Stromal cell of bone marrow (primary cell): ENCODE results near the gene CLEC2B.
"Not testable (repeated sequence)": the region's sequence is repeated elsewhere in the genome, so short reads cannot be mapped to it uniquely, and the experiment has no call there.

Experiments used
- DNase-seq: peaks from one replicate; pipeline ENCODE4 v3.0.0-alpha.2; 2012; ENCODE audit warnings: low read depth

The CLEC2B gene

DNA sequence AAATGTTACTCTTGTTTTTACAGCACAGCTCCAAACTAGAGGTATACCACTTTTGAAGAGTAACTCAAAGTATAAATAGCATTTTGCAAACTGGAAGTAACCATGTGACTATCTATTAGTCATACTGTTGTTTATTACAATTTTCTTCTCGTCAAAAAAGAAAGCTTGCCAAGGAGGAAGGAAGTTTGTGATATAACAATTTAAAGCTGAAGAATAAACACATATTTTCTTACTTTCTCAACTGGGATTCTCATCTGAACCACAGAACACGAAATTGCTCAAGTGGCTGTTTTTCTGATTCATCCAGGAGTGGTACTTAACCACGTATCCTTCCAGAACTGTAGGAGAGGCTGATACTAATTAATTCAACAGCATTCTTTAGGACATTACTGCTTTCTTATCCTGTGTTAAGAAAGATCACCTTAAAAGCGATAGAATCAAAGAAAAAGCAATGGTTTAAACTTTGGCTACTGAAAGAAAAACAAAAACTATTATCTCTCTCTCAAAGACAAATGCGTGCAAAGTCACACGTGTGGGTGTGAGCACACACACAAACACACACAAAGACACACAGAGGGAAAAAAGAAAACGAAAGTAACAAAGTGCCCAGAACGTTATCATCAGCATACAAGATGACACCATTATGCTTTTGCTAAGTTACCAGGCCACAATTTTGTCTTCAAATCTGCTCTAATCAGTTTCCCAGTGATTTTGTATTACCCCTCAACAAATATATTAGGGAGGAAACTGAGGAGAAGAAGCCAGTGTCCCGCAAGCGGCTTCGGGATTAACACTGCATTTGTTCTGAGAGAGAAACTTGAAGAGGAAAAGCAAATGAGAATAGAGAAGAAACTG lies at the start of gene CLEC2B:
Gene CLEC2B (minus strand): TSS at position 48 of the 855 bp plus-strand sequence.
- DNase-seq, result peak; percentile 71

DNA sequence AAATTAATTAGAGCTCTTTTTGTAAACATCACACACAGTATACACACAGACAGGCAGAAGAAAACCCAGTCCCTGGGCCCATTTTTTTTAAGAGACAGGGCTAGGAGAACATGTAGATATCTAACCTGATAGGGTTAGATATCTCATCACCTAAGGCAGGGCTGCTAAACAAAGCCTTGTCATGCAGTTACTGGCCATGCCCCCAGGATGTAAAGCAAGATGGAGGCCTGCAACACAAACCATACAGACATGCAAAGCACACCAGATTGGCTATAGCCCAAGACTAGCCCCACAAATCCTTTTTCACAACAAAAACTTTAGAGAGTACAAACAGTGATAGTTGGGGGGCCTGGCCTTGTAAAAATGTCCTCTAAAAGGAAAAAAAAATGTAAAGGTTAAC lies 42.6 kb upstream of the CLEC2B start:
- no peak for DNase-seq

DNA sequence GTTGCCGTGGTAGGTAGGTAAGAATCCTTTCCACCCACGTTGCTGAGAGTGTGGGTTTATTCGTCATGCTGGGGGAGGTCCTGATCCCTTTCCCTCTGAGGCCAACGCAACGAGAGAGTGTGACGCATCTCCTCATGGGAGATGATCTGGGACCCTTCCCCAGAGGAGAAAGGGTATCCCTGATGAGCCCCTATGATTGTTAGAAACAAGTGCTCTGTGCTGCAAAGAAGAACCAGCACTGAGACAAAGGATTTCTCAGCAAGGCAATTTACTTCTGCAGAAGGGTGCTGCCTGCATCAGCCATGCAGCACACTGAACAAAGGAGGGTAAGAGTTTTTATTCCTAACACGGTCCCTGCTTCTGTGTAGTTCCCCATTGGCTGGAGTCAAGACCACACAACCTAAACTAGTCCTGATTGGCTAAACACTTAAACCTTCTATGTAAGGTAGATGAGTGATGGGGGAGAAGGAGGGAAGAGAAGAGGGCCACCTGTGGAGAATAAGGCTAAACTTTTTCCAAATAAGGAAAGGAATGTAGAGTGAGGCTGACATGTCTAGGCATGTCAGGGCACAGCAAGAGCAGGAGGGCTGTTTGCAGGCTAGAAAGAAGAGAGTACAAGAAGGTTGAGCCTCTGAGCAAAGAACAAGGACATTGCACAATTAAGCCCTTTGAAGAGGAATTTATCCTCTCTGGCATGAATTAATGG lies 41.7 kb upstream of the CLEC2B start:
- no peak for DNase-seq

DNA sequence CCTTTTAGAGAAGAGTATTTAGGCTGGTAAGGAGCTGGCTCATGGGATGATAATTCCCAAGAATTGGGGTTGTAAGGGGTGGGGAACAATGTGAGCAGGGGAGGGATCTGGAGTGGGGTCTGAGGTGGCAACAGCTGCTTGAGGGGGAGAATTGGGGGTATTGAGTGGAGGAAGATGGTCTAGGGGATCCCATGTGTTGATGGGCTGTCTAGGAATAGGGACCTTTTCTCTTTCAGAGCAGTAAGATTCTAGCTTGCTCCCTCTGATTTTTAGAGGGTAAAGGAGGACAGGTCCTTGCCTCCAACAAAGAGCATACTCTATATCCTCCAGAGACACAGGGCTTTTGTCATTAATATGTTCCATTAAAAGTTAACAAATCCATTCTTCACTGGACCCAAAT lies 40.6 kb upstream of the CLEC2B start:
- no peak for DNase-seq

DNA sequence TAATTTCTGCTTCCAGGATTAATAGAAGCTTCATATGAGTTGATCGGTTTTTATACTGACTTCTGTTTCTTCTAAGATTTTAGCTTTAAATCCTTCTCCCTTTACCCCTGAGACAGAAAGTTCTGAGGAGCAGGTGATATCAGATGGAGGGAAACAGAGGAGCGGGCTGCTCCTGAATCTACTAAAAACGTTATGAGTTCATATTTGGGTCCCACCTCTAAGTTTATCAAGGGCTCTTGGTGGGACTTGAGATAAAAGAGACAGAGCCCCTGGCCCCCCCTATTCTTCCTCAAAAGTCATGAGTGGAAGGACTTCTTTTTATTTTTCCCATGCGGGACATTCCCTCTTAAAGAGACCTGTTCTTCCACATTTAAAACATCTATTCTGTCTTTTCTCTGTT lies 39.2 kb upstream of the CLEC2B start:
- DNase-seq, result no peak

DNA sequence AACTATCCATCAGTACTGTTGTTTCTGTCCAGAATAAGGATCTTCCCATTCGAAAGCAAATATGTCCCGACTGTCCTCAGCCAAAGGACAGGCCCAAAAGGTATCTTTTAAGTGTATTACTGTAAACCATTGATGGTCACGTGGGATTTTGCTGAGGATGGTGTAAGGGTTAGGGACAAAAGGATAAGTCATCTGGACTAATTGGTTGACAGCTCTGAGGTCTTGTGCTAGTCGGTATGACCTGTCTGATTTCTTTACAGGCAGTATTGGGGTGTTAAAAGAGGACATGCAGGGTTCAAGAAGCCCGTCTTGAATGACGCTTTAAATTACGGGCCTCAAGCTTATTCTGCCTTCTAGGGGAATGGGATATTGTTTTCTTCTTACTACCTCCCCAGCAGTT lies 38.6 kb upstream of the CLEC2B start:
- no peak for DNase-seq

DNA sequence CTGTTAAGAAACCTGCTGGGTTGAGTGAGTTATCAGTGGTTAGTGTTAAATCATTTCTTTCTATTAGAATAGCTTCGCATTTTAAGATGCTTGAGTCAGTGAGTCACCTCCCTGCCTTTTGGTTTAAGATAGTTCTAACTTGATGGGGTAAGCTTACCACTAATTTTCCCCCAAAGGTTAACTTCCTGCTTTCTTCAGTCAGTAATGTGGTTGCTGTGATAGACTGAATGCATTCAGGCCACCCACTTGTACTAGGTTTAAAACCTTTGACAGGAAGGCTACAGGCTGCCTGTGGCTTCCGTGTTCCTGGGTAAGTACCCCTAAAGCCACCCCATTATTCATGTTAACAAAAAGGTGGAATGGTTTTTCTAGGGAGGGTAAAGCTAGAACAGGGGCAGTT lies 37.7 kb upstream of the CLEC2B start:
- no peak for DNase-seq

DNA sequence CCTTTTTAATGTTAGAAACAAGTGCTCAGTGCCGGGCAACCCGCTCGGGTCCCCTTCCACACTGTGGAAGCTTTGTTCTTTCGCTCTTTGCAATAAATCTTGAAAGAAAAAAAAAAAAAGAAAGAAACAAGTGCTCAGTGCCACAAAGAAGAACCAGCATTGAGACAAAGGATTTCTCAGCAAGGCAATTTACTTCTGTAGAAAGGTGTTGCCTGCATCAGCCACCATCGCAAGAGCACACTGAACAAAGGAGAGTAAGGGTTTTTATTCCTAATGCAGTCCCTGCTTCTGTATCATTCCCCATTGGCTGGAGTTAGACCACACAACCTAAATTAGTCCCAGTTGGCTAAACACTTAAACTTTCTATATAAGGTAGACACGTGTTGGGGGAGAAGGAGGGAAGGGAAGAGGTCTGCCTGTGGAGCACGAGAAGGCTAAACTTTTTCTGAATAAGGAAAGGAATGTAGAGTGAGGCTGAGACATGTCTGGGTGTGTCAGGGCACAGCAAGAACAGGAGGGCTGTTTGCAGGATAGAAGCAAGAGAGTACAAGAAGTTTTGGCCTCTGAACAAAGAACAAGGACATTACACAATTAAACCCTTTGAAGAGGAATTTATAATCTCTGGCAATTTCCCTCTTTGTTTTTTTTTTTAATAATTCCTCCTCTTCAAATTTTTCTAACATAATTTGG lies 33.5 kb upstream of the CLEC2B start:
- DNase-seq, result no peak

DNA sequence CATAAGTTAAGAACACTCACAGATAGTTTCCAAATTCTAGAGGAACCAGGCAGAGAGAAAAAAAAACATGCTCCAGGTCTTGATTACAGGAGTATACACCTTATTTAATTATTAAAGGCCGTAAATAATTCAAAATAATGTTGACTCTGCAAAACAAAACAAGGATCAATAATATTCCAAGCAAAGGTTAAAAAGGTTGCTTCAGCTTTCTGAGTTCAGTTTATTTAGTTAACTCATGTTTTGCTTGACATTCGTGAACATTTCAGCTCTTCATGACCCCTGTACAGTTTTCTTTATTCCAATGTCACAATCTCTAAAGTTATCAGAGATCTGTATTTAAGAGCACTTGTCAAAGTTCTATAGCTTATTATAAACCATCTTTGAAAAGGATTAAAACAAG lies 31.8 kb upstream of the CLEC2B start:
- no peak for DNase-seq

DNA sequence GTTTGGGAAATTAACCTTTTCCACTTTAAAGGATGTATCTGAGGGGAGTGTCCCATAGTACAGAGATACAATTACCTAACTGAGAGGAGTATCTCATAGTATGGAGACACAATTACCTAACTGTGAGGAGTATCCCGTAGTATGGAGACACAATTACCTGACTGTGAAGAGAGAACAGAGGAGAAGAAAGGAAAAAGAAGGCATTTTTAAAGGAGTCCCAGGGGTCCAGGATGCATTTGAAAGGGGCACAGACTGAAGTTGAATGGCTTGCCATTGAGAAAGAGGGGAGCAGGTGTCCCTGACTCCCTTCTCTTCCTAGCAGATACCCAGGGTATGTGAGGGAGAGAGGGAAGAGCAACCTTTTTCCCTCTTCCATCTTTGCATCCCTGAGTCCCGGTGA lies 30.1 kb upstream of the CLEC2B start:
- DNase-seq, result no peak

DNA sequence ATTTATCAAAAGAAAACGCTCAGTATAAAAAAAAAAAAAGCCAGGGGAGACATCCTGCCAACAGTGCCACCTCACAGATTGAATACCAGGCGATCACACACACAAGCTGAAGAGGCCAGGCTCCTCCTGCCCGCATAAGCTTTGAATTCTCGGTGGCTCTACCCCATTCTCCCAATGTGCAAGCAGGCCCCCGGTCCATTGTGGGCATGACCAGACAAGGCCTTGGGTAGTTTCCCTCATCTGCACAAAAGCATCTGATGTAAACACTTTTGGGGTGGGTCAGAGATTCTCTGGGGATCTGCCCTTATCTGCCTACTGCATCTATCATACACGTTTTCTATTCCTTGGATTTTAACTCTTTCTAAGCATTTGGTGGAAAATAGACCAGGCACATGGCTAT lies 28.4 kb upstream of the CLEC2B start:
- DNase-seq, result no peak

DNA sequence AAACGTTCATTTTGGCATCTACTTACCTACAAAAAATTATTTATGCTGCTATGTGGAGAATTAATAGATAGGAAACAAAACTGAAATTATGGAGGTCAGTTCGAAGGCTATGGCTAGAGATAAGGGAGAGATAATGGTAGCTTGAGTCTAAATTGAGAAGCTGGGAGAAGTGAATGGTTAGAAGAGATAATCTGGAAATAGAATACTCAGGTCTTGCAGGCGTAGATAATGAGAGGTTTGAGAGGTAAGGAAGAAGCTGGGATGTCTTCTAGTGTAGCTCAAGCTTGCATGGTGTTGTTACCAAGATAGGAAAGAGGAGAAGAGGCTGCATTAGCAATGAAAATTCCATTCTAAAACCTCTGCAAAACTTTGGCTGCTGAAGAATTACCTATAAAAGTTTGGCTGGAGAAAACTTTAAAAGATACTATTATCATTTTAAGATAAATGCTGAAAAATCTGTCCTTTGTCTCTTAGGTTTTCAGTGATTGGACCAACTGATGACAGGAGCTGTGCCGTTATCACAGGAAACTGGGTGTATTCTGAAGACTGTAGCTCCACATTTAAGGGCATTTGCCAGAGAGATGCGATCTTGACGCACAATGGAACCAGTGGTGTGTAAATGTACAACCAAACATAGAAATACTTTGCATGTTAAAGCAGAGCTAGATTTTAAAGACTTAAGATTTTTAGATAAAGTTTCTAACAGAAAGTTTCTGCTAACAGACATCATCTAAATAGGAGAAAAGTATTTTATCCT lies 26.2 kb upstream of the CLEC2B start:
- DNase-seq, result no peak

DNA sequence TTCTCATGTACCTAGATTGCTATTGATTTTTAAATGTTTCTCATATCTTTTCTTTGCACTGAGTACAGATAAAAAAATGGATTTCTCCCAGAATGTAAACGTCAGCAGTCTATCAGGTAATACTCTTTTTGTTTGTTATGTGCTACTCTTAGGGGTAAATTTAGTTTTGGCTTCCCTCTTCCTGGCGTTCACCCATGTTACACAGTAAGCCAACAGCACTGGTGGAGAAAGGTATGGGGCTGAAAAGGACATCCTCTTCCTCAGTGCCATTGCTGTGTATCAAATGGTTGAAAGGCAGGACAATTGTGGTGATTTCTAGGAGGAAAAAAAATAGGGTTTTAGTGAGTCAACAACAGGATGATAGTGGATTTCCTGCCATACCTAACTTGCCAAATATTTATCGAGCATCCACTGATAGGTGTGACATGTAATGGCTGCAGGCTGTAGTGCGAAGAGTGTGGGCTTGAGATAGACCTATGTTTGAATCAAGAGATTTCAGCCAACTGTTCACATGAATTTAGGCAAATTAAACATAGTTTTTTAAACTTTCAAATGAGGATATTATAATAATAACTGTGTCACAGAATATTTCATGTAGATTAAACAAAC lies 19.6 kb upstream of the CLEC2B start:
- DNase-seq, result no peak

DNA sequence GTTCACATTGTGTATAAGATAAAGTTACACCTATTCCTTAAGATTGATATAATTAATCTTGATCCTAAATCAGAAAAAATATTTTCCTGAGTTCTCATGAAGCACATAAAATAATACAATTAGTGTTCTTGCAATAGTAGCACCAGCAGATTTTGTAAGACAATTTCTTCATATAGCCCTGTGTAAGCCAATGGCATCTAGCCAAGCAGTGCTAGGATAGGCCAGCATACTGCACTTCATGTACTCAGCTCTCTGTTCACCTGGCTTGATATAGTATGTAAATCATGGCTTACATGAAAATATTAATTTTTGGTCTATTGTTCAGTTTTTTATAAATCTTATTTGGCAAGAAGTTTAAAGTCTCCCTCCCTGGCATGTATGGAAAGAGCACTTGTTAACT lies 14.0 kb upstream of the CLEC2B start:
- no peak for DNase-seq

DNA sequence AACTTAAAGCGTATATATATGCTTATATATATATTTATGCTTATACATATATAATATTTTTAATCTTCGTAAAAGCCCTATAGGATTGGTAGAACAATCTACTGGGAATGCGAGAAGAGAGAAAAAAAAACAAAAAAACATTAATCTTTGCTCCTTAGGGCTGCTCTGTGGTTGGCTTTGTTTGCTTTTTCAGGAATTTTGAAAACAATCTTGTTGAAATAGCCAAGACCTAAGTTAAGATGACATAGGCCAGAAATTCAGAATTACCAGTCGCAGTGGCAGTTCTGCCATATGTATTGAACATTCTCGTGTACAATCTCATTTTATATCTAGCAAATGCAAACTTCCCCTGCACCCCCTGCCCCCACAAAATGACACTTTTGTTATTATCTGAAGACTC lies 12.8 kb upstream of the CLEC2B start:
- DNase-seq, result no peak

DNA sequence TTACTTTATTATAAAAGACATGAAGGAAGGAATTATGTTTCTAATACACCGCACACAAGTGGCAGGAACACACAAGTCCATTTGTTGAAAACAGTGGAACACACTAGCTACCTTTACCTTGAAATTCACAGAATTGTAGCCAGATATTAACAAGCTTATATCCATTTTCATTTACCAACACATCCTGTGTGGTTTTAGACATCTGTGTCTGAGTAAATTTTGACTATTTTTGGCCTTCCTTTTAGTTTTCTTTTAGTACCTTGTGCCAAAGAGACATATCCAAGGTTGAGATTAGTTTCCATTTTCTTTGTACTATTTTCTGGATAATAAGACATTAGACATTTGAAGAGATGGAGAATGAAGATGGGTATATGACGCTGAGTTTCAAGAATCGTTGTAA lies 12.1 kb upstream of the CLEC2B start, which contains the start of gene KLRF2:
Gene KLRF2 (plus strand): TSS at position 244 of the 400 bp plus-strand sequence. CDS start 107 bp downstream, at position 351.
- no peak for DNase-seq

DNA sequence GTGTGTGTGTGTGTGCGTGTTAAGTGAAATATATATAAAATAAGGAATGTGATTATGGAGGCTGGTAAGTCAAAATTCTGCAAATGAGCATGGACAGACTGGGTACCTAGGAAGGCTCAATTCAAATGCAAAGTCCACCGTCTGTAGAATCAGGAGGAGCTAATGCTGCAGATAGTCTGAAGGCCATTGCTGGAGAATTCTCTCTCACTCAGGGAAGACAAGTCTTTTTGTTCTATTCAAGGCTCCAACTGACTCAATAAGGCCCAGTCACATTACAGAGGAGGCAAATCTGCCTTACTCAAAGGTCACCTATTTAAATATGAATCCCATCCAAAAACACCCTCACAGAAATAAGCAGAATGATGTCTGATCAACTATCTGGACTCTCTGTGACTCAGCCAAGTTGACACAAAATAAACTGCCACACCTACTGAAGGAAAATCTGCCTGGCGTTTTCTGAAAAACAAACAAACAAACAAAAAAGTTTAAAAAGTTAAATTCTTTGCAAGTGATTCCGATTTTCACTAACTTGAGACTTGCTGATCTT lies 11.5 kb upstream of the CLEC2B start:
- no peak for DNase-seq

DNA sequence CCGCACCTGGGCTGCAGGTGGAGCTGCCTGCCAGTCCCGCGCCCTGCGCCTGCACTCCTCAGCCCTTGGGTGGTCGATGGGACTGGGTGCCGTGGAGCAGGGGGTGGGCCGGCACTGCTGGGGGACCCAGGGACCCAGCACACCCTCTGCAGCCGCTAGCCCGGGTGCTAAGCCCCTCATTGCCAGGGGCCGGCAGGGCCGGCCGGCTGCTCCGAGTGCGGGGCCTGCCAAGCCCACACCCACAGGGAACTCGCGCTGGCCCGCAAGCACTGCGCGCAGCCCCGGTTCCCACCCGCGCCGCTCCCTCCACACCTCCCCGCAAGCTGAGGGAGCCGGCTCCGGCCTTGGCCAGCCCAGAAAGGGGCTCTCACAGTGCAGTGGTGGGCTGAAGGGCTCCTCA lies 7.0 kb upstream of the CLEC2B start:
- not testable (repeated sequence) for DNase-seq

DNA sequence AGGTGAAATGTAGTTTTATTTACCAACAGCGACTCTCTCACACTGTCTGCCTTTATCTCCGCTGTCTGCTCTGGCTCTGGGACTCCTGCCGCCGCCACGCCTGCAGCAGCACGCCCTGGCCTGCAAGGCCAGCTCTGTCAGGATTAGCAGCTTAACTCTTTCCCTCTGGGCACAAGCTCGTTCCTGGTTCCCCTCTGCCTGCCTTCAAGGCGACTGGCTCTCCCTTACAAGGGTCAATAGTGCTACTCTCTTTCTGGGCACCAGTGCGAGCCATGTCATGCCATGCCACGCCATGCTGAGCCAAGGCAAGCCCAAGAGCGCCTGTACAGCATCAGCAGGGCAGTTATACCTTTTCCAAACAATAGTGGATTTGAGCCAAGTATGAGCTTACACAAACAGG lies 3.6 kb upstream of the CLEC2B start:
- no peak for DNase-seq

DNA sequence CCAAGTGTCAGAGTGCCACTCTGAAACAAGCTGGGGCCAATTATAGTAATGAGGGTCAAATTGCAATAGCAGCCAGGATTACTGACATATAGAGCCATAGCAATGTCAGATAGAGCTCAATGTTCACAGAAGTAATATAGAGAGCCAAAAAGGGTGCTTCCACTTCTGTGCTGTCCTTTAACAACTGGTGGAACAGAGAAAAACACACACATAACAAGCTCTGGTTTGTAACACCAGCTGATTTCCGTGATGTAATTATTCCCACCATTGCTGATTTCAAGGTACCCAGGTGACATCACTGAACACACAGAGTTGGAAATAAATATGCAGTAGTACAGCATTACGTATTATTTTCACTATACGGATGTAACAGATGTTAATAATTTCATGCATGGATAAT lies 3.0 kb upstream of the CLEC2B start:
- DNase-seq, result no peak

DNA sequence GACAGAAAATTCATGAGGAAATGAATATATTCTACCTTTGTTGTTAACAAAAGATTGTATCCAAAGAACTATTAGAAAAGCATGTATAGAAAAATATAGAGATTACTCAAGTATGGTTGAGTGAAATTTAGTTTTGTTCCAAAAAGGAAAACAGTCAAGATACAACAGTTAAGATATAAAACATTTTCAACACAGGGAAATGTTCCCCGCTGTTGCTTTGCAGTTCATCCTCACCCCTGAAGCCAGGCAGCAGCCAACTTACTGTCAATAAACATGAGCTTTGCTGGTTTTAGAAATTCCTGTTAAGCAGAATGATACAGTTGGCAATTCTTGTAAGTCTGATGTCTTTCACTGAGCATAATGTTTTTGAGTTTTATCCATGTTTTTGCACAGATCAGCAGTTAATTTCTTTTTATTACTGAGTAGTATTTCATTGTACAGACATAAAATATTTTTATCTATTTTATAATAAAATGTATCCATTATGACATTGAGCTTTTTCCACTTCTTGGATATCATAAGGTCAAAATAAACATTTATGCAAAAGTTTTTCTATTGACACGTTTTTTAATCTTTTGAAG lies 1.2 kb upstream of the CLEC2B start:
- DNase-seq, result no peak
